OCI-LY7 (cell line): ENCODE results near the gene CCL27.

Source experiments
- EZH2phosphoT487 ChIP-seq: fragments of 200-600 bp; sonication (generic); IDR thresholded peaks from 2 replicates; pipeline ENCODE4 v1.6.1; 2018; ENCODE audit warnings: low read depth, borderline replicate concordance, mild to moderate bottlenecking, mixed run types, antibody characterized with exemption, low read length, moderate library complexity, mixed read lengths
- TF ChIP-seq, protein P1 (sequence below): fragments of 200-600 bp; sonication (generic); conservative IDR thresholded peaks from 2 replicates; pipeline ENCODE4 v1.5.1; 2014; ENCODE audit warnings: mild to moderate bottlenecking, antibody characterized with exemption, low read length, moderate library complexity, mixed read lengths

- TF ChIP-seq, protein P1, sequence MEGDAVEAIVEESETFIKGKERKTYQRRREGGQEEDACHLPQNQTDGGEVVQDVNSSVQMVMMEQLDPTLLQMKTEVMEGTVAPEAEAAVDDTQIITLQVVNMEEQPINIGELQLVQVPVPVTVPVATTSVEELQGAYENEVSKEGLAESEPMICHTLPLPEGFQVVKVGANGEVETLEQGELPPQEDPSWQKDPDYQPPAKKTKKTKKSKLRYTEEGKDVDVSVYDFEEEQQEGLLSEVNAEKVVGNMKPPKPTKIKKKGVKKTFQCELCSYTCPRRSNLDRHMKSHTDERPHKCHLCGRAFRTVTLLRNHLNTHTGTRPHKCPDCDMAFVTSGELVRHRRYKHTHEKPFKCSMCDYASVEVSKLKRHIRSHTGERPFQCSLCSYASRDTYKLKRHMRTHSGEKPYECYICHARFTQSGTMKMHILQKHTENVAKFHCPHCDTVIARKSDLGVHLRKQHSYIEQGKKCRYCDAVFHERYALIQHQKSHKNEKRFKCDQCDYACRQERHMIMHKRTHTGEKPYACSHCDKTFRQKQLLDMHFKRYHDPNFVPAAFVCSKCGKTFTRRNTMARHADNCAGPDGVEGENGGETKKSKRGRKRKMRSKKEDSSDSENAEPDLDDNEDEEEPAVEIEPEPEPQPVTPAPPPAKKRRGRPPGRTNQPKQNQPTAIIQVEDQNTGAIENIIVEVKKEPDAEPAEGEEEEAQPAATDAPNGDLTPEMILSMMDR: no peak
- no peak for TF ChIP-seq EZH2phosphoT487
Observed at GRCh38 chr9:34624475-34625185, 37.8 kb downstream of the CCL27 start.
